HG03460 (cell line): ENCODE data around the gene CSTB.

Experiments used
- ATAC-seq: cut with Tn5 transposase; IDR thresholded peaks from one replicate; pipeline ENCODE4 v1.9.1; 2021; ENCODE audit not compliant: unreplicated experiment

Gene CSTB

DNA sequence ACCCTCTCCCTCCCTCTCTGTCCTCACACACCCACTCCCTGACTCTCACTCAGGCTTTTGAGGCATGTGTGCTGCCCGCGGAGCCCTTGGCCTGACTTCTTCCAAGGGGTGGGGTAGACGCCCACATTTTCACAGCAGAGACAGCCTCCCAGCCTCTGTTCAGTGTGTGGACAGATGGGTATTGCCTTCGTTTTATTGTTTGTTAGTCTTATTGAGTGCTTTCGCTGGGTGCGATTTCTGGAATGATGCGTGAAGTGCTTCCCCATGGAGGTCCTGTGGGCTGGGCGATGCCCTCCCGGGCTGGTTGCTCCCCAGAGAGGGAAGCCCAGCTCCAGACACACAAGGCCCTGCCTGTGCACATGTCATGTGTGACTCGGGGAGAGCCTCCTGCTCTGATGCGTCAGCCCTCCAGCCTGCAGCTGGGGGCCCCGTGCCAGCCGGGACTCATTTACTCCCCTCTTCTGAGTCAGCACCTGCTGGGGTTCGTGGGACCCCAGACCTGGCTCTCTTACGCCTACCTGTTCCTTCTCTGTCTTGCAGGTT is 42.5 kb downstream of the CSTB start:
- no peak for ATAC-seq

- ATAC-seq = no peak
These were observed 43.0 kb downstream of the CSTB start for GRCh38 chr21:43733060-43733459.

DNA sequence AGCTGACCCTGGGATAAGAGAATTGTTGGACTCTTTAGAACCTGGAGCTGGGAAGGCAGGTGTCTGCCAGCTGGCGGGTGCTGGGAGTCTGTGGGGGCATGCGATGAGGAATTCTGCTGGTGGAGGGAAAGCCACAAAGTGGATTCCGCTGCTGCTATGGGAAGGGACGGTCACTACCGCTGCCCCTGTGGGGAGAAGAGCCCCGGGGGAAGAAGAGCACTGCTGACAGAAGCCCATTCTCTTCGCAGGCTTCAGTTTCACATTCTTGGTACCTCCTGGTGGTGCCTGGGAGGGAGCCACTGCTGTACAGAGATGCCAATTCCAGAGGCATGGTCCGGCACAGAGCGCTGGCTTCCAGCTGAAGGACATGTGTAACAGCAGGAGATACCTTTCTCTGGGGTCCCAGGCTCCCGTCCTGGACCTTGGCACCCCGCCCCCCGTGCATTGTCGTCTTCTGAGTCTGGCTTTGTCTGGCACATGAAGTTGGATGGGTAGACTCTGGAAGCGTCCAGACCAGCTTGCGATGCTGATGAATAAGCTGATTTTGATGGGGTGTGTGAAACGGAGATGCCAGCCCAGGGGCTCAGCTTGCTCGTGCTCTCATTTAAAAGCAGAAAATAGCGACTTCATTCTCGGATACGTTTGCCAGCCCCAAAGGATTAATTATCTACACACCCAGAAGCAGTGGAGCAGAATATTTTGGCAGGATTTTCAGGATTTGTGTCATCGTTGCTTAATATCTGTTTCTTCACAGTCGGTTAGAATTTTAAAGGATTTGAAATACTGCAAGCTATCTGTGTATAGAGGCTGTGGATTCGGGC is 44.0 kb downstream of the CSTB start:
- ATAC-seq = no peak

- no peak for ATAC-seq
These were observed 44.6 kb downstream of the CSTB start for GRCh38 chr21:43731476-43731875.

- ATAC-seq = peak; percentile 52
These were observed 47.4 kb downstream of the CSTB start for GRCh38 chr21:43728467-43729390.

- ATAC-seq = peak; percentile 15
These were observed 48.0 kb downstream of the CSTB start for GRCh38 chr21:43728154-43728466.

- ATAC-seq = no peak
These were observed 48.5 kb downstream of the CSTB start for GRCh38 chr21:43727519-43728153.

DNA sequence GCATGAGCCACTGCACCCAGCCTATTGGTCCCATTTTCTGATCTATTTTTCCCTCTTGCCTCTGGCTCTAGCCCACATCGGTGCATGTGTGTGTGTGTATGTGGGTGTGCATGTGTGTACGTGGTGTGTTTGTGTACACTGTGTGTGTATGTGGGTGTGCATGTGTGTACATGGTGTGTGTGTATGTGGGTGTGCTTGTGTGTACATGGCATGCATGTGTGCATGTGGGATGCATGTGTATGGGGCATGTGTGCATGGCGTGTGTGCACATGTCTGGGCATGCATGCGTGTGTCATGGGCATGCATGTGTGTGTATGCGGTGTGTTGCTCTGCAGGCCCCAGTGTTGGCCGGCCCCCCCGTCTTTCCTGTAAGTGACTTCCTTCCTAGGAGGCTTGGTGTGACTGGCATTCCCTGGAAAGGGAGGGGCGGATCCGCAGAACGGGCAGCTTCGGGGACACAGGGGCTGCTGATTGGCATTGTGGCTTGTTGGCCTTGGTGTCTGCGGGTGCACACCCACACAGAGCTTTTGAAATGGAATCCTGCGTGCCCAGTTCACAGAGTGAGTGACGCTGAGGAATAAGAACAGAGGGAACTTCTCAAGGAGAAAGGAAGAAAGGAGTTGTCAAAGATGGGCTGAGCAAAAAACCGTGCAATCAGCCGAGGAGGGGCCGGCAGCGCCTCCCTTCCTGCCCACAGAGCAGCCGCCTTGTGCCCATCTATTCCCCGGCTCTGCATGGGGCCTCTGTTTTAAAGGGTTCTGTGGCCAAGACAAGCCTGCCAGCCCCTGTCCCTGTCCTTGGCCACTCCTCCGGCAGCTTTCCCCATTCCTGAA is 49.2 kb downstream of the CSTB start:
- ATAC-seq = no peak
